C4-2B (cell line): Measurements from ENCODE around the gene HS6ST1.

ENCODE experiments used
- H3K27ac ChIP-seq: fragments of 450-650 bp; 2 replicates; pipeline ENCODE4 v1.5.1; 2017
- ZFX ChIP-seq: fragments of 450-650 bp; IDR thresholded peaks from 2 replicates; pipeline ENCODE4 v1.6.1; 2017
- TF ChIP-seq, protein P1 (sequence below): fragments of 450-650 bp; conservative IDR thresholded peaks from 2 replicates; pipeline ENCODE4 v1.5.1; 2017; ENCODE audit warnings: mild to moderate bottlenecking

The HS6ST1 gene

DNA sequence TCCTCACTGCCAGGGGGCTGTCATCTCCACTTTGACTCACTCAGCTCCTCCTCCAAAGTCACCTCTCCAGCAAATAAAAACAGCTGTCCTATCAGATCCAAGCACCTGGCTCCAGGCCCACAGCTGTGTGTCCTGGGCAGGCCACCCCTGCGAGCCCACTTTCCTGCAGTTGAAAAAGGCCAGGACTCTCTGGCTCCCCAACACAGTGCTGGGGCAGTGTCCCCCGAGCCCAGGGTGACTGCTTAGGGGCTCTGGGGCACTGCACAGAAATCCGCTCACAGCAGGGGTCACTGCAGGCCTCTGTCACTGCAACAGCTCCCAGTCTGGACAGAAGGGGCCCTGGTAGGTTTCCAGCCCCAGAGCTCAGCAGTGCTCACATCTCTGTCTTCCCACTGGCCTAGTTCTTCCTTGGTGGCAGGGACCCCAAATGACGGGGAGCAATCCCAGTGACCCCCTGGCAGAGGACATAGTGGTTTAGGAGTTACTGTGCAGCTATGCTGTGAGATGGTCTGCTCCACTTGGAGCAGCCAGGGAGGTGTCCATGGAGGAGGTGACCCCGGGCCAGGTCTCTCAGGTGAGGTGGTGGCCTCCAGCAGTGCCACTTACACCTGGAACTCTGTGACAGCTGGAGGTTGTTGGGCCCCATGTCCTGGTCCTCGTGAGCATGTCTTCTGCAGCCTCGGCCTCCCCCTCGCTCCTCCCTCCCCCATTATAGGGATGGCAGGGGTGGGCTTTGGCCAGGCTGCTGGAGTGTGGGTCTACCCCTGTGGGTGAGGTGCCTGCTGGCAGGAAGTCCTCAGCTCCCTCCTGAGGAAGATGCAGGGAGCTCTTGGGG, 35.5 kb downstream of the HS6ST1 start:
- no peak for TF ChIP-seq ZFX
- TF ChIP-seq, protein P1, sequence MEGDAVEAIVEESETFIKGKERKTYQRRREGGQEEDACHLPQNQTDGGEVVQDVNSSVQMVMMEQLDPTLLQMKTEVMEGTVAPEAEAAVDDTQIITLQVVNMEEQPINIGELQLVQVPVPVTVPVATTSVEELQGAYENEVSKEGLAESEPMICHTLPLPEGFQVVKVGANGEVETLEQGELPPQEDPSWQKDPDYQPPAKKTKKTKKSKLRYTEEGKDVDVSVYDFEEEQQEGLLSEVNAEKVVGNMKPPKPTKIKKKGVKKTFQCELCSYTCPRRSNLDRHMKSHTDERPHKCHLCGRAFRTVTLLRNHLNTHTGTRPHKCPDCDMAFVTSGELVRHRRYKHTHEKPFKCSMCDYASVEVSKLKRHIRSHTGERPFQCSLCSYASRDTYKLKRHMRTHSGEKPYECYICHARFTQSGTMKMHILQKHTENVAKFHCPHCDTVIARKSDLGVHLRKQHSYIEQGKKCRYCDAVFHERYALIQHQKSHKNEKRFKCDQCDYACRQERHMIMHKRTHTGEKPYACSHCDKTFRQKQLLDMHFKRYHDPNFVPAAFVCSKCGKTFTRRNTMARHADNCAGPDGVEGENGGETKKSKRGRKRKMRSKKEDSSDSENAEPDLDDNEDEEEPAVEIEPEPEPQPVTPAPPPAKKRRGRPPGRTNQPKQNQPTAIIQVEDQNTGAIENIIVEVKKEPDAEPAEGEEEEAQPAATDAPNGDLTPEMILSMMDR = no peak
- H3K27ac ChIP-seq = no peak overlapping the region

DNA sequence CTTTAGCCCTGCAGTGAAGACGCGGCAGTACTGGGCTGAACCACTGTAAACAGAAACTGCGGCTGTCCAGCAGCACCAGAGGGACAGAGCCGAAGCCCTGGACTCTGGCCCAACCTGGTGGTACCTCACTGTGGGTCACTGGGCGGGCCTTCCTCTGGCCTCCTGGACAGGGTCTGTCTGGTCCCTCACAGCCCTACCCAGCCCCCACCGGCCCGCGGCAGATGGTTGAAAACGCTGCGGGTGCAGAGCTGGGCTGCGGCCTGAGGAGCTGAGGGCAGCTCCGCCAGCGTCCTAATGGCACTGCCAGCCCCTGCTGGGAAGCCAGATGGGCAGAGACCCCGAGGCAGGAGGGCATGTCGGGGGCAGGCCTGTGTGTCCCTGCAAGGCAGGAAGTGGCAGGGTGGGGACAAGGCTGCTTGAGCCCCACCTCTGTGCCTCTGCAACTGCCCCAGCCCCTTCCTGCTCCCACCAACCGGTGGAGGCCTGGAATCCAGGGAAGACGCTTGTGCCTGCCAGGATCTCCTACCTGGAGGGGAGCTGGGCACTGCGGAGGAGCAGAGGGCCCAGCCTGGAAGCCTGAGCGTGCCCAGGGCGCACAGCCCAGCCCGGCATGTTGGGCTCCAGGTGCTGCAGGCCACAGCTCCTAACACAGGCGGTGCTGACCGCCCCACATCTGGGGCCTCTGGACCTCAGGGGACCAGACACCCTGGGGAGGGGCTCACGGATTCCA, 36.3 kb downstream of the HS6ST1 start:
- TF ChIP-seq, protein P1 = no peak
- TF ChIP-seq ZFX = no peak
- peak overlapping the region; percentile 7; the same call in 1 of the 2 replicates for H3K27ac ChIP-seq

DNA sequence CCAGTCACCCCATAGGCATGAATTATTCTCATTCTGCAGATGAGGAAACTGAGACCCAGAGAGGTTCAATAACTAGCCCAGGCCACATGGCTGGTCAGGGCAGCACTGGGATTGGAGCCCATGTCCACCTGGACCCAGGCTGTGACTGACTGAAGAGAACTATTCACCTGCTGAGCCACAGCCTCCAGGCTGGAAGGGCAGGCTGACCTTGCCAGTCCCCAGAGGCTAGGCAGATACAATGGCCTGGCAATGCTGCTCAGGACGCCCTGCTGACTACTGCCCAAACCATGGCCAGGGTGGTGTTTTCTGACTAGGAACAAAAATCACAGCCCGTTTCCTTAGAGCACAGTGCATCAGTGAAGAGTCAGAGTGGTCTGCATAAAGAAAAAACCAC, 36.8 kb downstream of the HS6ST1 start:
- TF ChIP-seq, protein P1 = no peak
- TF ChIP-seq ZFX = no peak
- peak overlapping the region; percentile 7; the same call in 1 of the 2 replicates for H3K27ac ChIP-seq

DNA sequence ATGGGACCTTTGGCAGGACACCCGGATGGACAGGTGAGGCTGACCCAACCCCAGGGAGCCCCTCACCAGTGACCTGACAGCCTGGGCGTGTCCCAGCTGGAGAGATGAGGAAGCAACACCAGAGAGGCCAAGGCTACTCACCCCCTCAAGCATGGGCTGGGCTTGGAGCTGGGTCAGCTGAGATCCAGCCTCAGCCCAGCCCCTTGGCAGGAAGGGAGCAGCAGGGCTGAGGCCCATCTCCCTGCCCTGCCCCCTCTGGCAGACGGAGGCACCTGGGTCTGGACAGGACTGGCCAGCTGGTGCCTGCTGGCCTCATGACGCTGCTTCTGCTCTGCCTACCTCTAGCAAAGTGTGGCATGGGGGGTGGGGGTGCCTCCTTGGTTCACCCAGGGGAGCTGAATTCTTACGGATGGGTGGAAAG, 37.8 kb downstream of the HS6ST1 start:
- no peak overlapping the region for H3K27ac ChIP-seq
- TF ChIP-seq, protein P1 = no peak
- TF ChIP-seq ZFX = no peak

DNA sequence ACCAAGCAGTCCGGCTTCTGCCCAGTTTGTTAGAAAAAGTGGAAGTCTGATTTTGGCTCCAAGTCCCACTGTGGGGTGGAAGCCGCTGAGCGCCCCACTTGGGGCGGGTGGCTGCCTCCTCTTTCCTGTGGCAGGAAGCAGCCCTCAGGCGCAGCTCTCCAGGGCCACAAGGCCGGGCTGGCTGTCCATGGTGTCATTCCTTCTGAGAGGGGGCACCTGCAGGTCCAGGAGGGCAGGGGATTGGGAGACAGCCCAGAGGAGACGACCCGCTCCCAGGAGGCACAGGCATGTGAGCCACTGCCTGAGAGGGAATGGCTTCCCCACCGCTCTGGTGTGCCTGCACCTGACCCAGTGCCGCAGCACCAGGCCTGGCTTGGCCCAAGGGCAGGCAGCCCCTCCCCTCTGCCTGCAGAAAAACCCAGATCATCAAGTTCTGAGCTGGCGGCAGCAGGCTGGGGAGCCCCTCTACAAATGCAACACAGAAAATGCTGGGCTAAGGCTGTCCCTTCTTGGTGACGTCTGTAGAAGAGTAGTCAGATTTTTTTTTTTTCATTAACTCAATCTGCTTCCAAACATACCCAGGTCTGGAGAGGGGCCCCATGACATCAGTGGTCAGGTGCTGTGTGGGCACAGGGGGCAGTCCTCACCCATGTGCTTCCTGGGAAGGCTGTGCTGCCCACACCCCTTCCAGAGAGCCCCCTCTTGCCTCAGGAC, 38.4 kb downstream of the HS6ST1 start:
- TF ChIP-seq ZFX = no peak
- TF ChIP-seq, protein P1 = no peak
- H3K27ac ChIP-seq = no peak overlapping the region

DNA sequence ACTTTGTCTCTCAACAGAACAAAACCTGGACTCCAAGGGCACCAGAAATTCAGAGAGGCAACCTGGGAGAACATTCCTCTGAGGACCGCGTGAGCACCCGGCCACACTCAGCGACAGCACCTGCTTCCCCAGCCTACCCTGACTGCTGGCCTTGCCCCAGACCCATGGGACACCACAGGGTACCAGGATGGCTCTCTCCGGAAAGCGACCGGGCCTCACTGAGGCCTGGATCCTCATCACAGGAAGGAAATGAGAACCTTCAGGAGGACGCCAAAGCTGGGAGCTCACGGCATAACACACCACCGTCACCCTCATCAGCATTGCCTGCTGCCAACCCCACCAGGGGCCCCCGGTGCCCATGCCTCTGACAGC, 38.9 kb downstream of the HS6ST1 start:
- no peak overlapping the region for H3K27ac ChIP-seq
- TF ChIP-seq, protein P1 = no peak

DNA sequence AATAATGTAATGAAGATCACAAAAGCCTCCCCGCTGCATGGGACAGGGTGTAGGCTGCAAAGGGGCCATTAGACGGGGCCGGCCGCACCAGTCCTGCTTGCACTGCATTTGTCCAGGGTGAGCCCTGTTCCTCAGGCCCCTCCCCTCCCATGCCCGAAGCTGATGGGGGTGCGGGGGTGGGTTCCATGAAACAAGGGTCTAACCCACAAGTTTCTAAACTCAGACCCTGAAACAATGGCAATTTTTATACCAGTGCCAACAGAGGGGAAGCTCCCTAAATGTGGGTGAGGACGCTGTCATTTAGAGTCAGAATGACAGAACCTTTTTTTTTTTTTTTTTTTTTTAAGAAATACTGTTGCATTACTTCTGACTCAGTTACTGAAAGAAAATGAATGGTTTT, 39.7 kb downstream of the HS6ST1 start:
- no peak overlapping the region for H3K27ac ChIP-seq
- TF ChIP-seq, protein P1 = no peak
- TF ChIP-seq ZFX = no peak
